PC-3 (cell line): ENCODE measurements around the gene RETREG3.

Experiments used
- CTCF ChIP-seq: fragments of 300-600 bp; sonication (generic); conservative IDR thresholded peaks from 2 replicates; pipeline ENCODE4 v1.5.1; 2017; ENCODE audit warnings: antibody characterized with exemption, low read depth, mild to moderate bottlenecking, low read length
- EZH2 ChIP-seq: fragments of 300-600 bp; sonication (generic); IDR thresholded peaks from one replicate; pipeline ENCODE4 v1.6.1; 2017; ENCODE audit warnings: antibody characterized with exemption, mild to moderate bottlenecking, low read length; ENCODE audit not compliant: unreplicated experiment

- TF ChIP-seq CTCF: no peak
- TF ChIP-seq EZH2: no peak
Measured at GRCh38 chr17:42561897-42562387, 47.2 kb downstream of the RETREG3 start, which contains the start of gene COASY.
